ENCODE data around the gene PRKAG2. TPM values are rescaled to one million over a fixed set of nuclear protein-coding genes. Genes with fewer than 3 reads are reported as not detected.

PRKAG2 gene
- total RNA-seq, 4 donors from 2014 or later = 8.9 to 35.1 (median 13.6) TPM

GRCh38 chr7:151839451-151839921, 37.4 kb downstream of the PRKAG2 start:
- 45 to 80% methylated on average over 5 of the region's 13 CpGs for WGBS, 2 donors
- no peak for TF ChIP-seq POLR2A (IDR thresholded peaks at IDR 0.05)
- TF ChIP-seq CTCF (IDR thresholded peaks at IDR 0.05) = no peak
- no peak for DNase-seq
- peaks cover 0 to 5% (median 0%) of the 10 kb centered on the region in 3 donors for H3K36me3 ChIP-seq
- peak overlapping the region in 1 of 4 donors; percentile 35 for H3K4me3 ChIP-seq
- no peaks in the 10 kb centered on the region for H3K9me3 ChIP-seq
- intact Hi-C loops (cut with DNase I) = no loop called here
- no peaks in the 10 kb centered on the region for H3K27me3 ChIP-seq
- H3K27ac ChIP-seq = peak overlapping the region; percentile 31 to 62 (median 46)
- peaks cover 22 to 42% (median 28%) of the 10 kb centered on the region in 3 donors for H3K4me1 ChIP-seq

GRCh38 chr7:151838861-151839381, 38.0 kb downstream of the PRKAG2 start:
- no peaks in the 10 kb centered on the region for H3K9me3 ChIP-seq
- peaks cover 22 to 38% (median 28%) of the 10 kb centered on the region in 3 donors for H3K4me1 ChIP-seq
- peak overlapping the region in 1 of 4 donors; percentile 35 for H3K4me3 ChIP-seq
- peaks cover 0 to 8% (median 0%) of the 10 kb centered on the region in 3 donors for H3K36me3 ChIP-seq
- WGBS, 2 donors = 28 to 51% methylated on average over 9 to 17 of the region's 17 CpGs
- intact Hi-C loops (cut with DNase I) = no loop called here
- peak overlapping the region; percentile 31 to 62 (median 46) for H3K27ac ChIP-seq
- no peak for DNase-seq
- TF ChIP-seq CTCF (IDR thresholded peaks at IDR 0.05) (no peak), POLR2A (IDR thresholded peaks at IDR 0.05) (no peak)
- no peaks in the 10 kb centered on the region for H3K27me3 ChIP-seq

- Histone ChIP-seq H3K9me3 (no peaks in the 10 kb centered on the region), H3K4me1 (peaks cover 22 to 34% (median 28%) of the 10 kb centered on the region in 3 donors), H3K27me3 (no peaks in the 10 kb centered on the region), H3K4me3 (peak overlapping the region in 1 of 4 donors; percentile 6), H3K36me3 (peaks cover 0 to 17% (median 0%) of the 10 kb centered on the region in 3 donors), H3K27ac (peak overlapping the region; percentile 31 to 53 (median 35))
- WGBS, 2 donors = 40 to 55% methylated on average over 1 of the region's 7 CpGs
- no peak for DNase-seq
- TF ChIP-seq POLR2A (IDR thresholded peaks at IDR 0.05) (no peak), CTCF (IDR thresholded peaks at IDR 0.05) (no peak)
- intact Hi-C loops (cut with DNase I) = no loop called here
Measured at GRCh38 chr7:151838072-151838471, 38.8 kb downstream of the PRKAG2 start.

GRCh38 chr7:151837285-151838042, 39.5 kb downstream of the PRKAG2 start:
- DNase-seq = no peak
- no peaks in the 10 kb centered on the region for H3K9me3 ChIP-seq
- H3K36me3 ChIP-seq = peaks cover 0 to 22% (median 0%) of the 10 kb centered on the region in 3 donors
- H3K4me3 ChIP-seq = no peak overlapping the region
- H3K4me1 ChIP-seq = peaks cover 22 to 34% (median 28%) of the 10 kb centered on the region in 3 donors
- H3K27ac ChIP-seq = peak overlapping the region; percentile 31 to 53 (median 35)
- TF ChIP-seq POLR2A (IDR thresholded peaks at IDR 0.05) (no peak), CTCF (IDR thresholded peaks at IDR 0.05) (no peak)
- intact Hi-C loops (cut with DNase I) = no loop called here
- 73 to 81% methylated on average over 14 to 24 of the region's 25 CpGs for WGBS, 2 donors
- no peaks in the 10 kb centered on the region for H3K27me3 ChIP-seq

GRCh38 chr7:151836927-151837205, 40.0 kb downstream of the PRKAG2 start:
- no peak for TF ChIP-seq POLR2A (IDR thresholded peaks at IDR 0.05)
- TF ChIP-seq CTCF (IDR thresholded peaks at IDR 0.05) = no peak
- no peaks in the 10 kb centered on the region for H3K27me3 ChIP-seq
- intact Hi-C loops (cut with DNase I) = no loop called here
- no peak for DNase-seq
- H3K4me3 ChIP-seq = no peak overlapping the region
- H3K9me3 ChIP-seq = no peaks in the 10 kb centered on the region
- WGBS, 2 donors = 92 to 100% methylated on average over 1 to 12 of the region's 12 CpGs
- no peak overlapping the region for H3K27ac ChIP-seq
- peaks cover 0 to 22% (median 0%) of the 10 kb centered on the region in 3 donors for H3K36me3 ChIP-seq
- H3K4me1 ChIP-seq = peaks cover 22 to 34% (median 28%) of the 10 kb centered on the region in 3 donors
